Sigmoid colon (tissue), 4 donors: ENCODE data around the gene PRRT2.

ENCODE experiments used
- CTCF ChIP-seq, 4 experiments: fragments of 450-650 bp in 3 of 4; fragments of 200-600 bp in 1 of 4; IDR thresholded peaks; one replicate each; pipeline ENCODE4 v1.5.1; 2016 to 2019; ENCODE audit warnings: antibody characterized with exemption in 4 of 4, mild to moderate bottlenecking in 3 of 4, moderate library complexity in 2 of 4
- EP300 ChIP-seq, 4 donors: sonication (generic); formaldehyde crosslinking; IDR thresholded peaks; one replicate each; pipeline ENCODE4 v1.6.1; 2017; ENCODE audit warnings: antibody characterized with exemption in 4 of 4
- POLR2A ChIP-seq, 2 donors: fragments of 450-650 bp; IDR thresholded peaks; one replicate each; pipeline ENCODE4 v1.6.1; 2016; ENCODE audit warnings: antibody characterized with exemption in 2 of 2, mild to moderate bottlenecking in 2 of 2, moderate library complexity in 2 of 2

- TF ChIP-seq EP300 (IDR thresholded peaks at IDR 0.05): no peak
- no peak for TF ChIP-seq CTCF (IDR thresholded peaks at IDR 0.05)
- TF ChIP-seq POLR2A (IDR thresholded peaks at IDR 0.05): no peak
Observed at GRCh38 chr16:29810699-29811169, 1.3 kb upstream of the PRRT2 start.
